Stimulated activated CD4-positive, alpha-beta T cell treated with anti-CD3 and anti-CD28 coated beads, Interleukin-15, amount 100 ng/mL, for 24 hours (primary cell): ENCODE data around the gene LRRC36.

Source experiments
- DNase-seq: peaks from one replicate; pipeline ENCODE4 v3.0.0-alpha.2; 2020

LRRC36 gene

DNA sequence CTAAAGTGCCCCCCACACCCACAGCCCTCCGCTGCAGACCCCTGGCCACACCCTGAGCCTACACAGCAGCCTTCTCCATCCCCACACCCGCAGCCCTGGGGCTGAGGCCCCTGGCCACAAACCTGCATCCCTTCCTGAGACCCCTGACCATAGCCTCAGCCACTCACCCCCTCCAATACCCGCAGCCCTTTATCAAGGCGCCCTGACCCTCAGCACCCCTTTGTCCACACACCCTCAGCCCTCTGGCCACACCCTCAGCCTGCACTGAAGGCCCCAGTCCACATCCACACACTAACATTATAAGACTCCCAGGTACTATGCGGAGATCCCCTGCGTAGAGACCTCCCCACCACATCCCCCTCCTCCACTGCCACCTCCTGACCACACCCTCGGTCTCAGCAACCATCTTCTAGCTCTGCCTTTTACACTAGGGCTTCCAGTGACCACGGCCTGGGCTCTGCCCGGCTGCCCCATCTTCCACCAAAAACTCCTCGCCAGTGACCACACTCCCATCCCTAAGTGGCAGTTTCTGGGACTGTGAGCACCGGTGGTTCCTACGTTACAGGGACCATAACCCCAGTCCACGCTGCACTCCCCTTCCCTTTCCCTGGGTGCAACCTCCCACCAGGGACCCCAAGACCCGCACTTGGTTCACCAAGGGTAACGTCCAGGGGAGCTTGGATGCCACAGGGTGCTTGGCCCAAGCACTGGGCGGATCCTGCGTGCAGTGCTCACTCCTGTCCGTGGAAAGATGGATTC is 65.9 kb downstream of the LRRC36 start:
- no peak for DNase-seq

DNA sequence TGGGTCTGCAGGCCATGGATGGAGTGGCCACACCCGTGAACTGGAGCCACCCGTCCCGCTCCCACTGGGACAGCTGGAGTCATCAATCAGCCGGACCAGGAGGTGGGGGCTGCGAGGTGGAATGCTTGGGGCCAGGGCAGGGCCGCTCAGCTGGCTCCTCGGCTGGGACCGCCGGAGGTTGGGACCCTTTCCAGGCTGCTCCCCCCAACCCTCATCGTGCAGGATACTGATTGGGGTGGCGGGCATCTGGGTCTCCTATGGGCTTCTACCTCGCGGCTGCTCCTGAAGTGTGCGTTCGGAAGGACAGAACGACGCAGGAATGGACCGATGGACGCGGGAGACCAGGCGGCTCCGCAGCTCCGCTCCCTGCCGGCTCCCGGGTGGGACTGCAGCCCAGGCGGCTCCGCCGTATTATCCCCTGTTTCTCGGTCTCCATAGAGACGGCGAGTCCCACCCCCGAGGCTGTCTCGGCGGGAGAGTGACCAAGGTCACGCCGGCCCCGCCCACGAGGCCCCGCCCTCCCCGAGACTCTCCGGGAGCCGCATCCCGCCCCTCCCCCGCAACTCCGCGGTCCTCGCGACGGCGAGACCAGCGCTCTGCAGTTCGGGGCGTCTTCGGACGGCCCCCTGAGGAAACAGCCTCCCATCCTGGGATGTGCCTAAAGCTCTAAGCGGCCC is 66.6 kb downstream of the LRRC36 start, which contains the start of gene TPPP3:
Gene TPPP3, minus strand, starts transcription at position 388 of the 677 bp plus-strand sequence. CDS start 2,387 bp downstream, outside the sequence.
- peak; percentile 67 for DNase-seq

DNA sequence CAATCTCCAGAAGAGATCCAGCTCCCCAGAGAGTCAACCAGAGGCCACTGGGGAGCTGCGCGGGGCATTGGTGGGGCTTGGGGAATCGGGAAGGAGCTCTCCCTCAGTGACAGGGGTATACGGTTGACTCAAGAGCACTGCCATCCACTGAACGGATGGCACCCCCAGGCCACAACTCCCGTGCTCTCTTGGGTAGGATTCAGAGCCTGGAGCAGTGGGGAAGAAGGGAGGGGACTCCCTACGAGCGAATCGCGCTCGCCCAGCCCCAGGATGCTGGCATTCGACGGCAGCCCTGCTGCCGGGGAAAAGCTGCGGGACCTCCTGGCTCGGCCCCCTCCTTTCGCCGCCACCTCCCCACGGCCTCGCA is 67.2 kb downstream of the LRRC36 start:
- DNase-seq = no peak

DNA sequence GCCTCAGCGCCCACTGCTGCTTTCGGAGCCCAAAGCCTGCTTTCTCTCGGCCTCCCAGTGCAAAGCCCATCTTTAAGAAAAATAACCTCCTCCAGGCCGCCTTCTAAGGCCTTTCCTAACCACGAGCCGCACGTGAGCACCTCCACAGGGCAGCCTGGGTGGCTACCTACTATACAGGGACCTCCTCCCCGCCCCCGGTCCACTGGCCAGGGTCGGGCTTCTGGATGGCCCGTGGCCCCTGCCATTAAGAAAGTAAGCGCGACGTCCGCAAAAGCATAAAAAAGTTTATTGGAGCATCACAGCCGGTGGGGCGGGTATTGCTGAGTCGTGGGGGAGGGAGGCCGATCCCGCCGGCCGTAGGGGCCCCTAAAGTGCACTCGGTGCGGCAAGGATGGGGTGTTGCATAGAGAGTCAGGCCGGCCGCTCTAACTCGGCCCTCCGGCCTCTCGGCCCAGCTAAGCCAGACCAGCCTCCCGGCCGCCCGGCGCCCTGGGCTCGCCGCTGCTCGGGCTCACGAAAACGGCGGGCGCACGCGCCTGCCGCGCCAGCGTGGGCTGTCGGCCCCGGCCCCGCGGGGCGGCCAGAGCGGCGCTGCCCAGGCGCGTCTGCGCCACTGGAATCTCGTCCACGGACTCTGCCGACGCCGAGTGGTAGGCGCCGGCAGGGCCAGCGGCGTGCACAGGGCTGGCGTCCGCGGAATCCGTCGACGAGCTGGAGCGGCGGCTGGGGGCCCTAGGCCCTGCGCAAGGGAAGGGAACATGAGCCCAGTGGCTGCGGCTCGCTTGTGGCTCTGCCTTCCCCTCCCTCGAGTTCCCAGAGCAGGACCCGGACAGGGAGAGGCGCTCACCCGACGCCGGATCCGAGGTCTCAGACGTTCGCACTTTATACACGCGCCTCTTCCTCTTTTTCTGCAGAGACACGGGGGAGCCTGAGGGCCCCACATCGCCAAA is 67.8 kb downstream of the LRRC36 start:
- DNase-seq = peak; percentile 24

DNA sequence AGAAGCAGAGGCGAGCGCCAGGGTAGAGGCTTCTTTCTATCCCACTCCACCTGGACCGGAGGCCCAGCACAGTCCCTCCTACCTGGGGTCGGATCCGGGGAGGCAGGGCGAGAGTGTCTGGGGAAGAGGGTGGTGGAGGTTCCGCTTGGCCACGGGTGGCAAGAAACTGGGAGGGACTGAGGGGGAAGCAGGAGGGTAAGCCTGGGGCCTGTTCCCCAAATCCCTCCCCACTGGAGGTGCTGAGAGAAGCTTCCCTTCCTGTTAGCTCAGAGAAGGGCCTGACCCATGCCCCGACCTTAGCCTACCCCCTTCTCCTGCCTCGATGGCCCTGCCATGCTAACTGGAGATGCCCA is 68.5 kb downstream of the LRRC36 start:
- DNase-seq = no peak

DNA sequence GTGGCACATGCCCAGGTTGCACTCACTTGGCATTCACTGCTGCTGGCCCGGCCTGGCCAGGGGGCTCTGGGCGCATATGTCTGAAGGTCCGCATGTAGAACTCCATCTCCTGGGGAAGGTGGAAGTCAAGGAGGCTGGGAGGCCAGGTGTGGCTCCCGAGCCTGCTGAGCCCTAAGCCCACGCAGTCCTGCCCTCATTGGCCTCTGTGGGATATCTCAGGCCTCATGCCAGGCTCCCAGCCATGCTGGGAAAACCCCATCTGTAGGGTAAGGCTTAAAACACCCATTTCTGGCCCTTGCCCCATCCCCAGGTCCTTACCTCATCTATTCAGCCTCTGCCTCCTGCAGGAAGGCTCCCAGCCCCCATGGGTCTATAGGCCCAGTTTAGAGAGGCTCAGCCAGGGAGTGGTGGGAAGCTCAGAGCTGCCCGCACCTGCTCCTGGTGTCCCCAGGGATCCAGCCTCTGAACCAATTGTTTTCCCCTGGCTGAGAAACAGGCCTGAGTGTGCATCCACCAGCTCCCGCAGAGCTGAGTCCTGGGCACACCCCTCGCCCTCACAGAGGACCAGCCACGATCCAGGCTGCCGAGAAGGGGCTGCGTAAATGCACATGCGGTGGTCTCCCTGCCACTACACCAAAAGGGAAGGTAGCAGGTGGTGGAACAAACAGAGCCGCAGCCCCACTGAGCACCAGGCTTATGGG is 69.0 kb downstream of the LRRC36 start:
- no peak for DNase-seq

DNA sequence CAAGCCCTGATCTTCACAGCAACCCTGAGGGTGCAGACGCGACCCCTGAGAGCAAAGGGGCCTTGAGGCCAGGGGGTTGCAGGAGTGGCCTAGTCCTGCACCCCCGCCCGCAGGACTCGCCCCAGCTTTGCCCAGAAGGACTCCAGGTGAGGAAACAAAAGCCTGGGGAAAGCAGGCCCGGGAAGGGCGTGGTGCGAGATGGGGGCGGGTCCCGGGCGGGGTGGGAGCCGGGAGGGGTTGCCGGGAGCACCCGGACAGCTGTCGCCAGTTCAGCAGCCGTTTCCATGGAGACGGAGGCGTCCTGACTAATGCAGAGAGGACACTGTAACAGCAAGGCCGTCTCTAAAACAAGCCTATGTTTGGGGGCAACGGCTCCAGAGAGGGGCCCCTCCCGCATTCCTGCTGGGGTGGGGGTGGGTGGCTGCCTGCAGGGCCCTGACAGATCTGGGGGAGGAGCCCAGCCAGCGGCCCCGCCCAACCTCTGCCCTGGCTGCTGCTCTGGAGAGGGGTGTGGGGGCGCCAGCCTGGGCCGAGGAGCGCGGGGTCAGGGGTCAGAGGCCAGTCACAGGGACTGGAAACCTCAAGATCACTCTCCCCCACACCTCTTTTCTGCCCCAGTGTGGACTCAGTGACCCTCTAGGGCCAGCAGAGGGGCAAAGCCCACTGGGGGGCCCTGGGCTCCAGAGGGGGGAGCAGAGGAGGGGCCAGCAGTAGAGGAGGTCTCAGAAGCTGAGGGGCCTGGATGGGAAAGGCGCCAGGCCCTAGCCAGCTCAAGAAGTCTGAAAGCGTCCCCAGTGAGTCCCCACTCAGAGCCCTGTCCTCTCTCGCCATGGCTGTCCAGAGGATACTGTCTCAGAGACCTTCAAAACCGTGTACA is 69.8 kb downstream of the LRRC36 start:
- DNase-seq = no peak

DNA sequence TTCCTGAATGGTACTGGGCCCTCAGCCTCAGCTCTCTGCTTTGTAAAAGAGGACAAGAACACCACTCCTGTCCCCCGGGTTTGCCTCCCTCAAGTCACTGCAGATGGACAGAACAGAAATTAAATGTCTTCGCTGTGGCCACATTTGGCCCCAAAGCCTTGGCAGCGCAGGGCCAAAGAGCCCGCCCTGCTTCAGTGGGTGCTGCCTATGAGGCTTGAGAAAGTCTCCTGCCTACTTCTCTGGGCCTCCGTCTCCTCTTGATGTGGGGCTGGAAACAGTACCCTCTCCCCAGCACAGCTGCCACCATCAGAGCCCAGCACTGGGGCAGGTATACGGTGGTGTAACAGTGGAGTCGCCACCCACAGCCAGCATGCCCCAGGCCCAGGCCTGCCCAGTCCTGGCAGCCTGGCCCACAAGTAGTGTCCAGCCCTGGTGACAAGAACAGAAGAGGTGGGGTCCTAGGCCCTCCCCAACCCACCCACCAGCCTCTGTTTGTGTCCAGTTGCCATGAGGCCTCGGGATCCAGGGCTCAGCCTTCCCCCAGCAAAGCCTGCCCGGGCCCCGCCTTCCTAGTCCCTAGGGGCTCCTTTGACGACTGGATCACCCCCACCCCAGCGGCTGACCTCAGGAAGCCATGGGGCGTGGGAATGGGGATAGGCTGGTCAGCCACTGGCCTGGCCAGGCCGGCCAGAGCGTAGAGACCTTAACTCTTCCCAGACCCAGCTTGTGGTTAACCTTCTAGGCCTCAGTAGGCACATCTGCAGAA is 70.6 kb downstream of the LRRC36 start:
- DNase-seq = no peak

DNA sequence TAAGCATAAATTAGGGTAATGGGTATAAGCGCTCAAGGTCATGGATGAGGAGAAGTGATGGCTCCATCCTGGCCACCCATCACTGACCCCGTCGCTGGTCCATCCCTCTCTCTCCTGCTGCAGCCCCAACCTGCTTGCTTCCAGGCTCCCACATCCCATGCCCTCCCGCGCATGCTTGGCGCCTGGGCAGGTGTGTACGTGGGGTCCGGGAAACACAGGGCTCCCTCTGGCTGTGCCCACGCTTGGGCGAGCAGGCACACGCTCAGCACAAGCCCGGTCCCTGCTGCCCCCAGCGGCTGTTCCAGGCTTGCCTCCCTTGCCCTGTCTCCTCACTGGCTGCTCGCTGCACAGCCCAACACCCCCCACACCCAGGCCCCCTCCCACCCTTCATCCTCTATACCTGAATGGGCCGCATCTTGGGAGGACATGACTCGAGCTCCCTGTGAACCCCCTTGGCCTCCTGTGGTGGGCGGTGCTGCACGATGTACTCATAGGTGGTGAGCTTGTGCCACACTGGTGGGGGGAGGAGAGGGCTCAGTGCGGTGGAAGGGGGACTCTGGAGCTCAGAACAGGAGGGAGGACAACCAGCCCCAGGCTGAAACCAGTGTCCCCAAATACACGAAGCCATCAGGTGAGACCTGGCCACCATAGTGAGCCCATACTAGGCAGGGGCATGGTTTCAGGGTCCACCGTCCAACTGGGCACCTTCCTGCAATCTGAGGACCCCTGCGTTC is 71.4 kb downstream of the LRRC36 start:
- no peak for DNase-seq

DNA sequence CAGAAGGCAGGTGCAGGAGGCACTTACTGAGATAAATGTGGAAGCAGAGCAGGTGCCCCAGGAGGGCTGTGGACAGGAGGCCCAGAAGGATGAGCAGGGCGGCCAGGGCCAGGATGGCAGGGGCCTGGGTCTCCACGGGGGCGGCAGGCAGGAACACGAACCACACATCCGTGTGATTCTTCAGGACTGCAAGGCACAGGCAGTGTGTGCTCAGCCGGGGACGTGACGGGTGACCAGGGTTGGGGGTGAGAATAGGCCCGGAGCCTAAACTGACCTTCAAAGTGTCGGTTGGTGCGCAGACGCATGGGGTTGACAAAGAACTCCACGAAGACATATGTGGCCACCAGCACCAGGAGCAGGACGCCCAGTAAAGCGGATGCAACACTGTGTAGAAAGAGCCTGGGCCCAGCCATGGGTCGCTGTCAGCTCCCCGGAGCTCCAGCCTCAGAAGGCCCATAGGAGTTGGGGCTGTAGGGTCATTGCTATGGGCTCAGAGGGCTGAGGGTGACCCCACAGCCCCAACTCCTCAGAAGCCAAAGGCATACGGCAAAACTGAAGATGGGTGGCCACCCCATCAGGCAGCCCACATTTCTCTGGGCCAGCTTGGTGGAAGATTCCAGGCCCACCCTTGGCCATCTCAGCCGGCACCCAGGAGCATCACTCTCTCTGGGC is 72.1 kb downstream of the LRRC36 start:
- DNase-seq = no peak

DNA sequence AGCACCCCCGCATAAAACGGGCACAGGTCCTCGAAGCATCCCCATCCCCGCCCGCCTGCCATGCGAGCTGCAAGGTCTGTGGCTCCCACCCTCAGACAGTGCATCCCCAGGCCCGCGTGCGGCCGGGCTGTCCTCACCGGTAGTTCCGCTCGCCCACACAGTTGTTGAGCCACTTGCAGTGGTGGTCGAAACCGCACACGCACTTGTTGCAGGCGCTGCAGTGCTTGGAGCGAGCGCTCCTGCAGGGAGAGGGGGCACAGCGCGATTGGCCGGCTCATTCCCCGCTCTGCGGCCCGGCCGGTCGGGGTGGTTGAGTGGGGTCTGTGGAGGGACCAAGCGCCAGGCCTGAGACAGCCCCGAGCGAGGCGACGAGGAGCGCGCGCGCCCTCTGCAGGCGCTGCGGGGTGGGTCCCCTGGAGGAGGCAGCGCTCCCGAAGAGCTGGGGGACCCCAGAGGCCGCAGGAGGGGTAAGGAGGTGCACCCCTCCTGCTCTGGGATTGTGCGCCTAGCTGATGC is 72.7 kb downstream of the LRRC36 start:
- peak; percentile 67 for DNase-seq

DNA sequence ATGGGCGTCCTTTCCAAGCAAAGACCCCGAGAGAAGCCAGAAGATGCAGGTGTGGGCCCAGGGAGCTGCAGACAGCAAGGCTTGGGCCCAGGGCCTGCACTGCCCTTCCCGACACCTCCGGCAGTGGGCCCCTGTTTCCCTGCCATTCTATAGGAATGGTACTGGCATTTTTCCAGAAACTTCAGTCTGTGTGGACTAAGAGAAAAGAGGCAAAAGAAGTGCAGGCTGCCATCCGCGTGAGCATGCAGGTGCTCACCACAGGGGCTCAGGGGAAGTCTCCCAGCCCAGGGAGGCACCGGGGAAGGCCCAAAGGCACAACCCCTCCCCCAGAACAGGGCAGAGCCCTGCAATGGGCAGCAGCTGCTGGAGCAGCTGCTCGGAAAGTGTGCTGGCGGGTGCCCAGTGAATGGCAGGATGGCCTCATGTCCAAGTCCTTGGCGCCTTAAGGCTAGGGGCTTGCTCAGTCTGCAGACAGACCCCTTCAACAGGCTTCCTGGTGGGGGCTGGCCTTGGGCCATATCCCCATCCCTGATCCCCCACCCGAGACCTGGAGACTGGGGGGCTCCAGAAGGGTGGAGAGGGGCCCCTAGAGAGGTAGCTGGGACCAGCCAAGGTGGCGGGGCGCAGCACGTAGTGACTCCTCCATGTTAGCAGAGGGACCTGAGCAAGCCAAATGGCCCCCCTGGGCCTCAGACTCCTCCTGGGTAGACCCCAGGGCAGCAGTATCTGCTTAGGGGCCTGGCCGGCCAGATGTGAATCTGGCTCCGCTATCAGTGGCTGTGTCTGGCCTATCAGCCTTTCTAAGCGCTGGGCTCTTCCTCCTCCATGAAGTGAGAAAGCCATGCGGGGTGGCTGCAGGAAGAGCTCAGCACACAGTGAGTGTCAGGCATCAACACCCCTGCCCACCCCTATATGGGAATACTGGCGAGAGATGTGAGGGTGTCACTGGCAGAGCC is 73.4 kb downstream of the LRRC36 start:
- DNase-seq = no peak

DNA sequence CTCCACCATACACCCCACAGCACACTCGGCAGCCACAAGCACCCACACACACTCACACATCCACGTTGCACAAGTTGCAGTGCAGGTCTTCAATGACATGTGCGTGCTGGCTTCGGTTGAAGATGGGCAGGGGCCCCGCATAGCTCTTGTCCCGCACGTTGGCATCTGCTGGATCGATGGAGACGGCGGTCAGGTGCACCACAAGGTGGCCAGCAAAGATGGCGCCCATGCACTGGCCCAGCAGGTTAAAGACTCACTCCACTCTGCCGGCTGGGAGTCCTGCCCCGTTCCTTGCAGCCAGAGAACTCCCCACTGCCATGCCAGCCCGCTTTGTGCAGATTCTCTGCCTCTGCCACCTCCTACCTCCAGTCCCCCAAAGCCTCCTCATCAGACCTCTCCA is 74.3 kb downstream of the LRRC36 start:
- DNase-seq = no peak

DNA sequence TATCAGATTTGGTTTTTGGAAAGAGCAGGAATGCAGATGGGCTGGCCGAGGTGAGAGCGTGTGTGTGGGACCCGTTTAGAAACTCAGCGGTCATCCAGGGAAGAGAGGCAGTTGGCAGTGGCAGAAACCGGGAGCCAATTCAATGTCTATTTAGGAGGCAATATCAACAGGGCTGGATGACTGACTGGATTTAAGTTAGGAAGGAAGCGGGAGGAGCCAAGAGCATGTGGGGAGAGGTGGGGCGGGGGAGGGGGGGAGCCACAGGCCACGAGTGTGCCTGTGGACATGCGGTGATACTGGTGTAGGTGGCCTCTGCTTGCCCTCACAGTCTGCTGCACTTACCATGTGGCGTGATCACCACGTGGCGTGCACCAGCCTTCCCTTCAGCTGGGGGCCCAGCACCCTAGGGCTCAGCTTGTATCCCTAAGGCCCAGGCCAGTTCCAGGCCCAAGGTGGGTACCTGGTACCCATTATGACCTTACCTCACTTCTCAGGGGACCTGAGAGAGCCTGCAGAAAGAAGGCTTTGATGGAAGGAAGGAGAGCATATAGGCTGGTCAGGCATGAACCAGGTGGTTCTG is 77.5 kb downstream of the LRRC36 start:
- no peak for DNase-seq

DNA sequence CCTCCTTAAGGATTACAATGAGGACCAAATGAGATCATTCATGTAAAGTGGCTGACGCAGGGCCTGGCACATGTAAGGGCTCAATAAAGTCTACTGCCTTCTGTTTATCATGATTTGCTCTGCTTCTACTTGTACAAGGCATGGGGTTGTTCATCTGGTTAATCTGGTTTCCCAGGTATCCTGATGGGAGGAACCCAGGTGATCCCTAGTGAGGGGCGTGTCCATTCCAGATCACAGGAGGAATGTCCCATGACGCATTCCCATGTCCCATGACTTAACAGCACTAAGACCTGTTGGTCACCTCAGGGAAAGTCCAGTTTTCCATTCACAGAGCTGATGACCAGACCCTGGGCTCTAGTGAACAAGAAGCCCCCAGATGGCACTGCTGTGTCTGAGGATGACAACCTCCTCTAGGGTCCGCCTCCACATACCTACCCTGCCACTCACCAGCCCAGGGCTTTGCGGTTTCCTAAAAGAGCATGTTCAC is 78.2 kb downstream of the LRRC36 start:
- DNase-seq = no peak

DNA sequence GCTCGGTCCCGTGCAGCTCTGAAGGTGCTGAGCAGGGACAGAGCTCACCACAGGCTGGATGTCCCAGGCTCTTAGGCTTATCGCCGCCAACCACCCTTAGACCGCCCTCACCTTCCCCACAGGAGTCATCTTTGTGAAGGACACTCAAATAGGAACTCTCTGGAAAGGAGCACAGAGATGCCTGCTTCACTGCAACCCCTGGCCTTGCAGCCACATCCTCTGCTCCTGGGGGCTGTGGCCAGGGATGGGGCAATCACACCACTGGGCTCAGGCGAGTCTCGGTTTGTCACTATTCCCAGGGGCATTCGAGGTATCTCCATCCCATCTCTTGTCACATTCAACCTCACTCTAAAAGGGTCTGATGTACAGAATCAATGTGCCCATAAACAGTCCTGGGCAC is 78.7 kb downstream of the LRRC36 start:
- no peak for DNase-seq

DNA sequence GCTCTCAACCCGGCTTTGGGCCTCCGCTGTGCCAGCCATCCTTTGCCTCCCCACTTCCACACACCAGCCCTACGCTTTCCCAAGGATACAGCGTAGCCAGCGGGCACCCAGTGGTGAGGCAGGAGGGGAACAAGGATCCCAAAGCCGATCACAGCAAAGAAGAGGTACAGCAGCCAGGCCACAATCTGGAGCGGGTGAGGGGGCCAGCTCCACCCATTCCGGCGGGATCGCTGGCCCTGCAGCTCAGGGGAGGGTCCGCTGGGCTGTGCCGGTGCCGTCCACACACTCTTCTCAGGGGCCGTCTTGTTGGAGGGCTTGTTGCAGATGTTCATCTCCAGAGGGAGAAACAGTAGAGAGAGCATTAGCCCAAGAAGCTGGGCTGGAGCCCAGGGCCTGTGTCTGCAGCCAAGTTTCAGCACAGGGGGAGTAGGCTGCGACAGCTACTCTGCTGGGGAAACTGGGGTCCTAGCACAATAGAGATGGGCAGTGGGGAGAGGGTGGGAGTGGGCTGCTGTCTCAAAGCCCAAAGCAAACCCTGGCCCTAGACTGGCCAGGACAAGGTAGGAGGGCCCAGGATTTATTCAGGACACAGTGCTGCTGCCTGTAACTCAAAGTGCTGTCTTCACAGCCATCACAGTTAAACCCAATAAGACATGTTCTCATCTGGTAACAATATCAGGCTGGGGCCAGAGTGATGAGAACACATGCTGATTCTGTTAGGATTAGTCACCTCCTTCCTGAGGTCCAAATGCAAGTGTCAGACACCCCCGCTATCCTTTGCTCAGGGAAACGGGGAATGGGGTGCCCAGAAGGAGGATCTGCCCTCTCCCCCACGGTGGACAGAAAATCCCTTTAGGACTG is 79.7 kb downstream of the LRRC36 start:
- DNase-seq = no peak
